Dendritic cell treated with granulocyte-macrophage colony-stimulating factor and Interleukin-4, amounts not matched to agents 40 ng/mL and 50 ng/mL, for 4 days (primary cell): ENCODE data around the gene CABP2.

Source experiments
- H3K27ac Mint-ChIP-seq: one replicate; pipeline ENCODE4 v1.8.0; 2022; ENCODE audit warnings: mild to moderate bottlenecking, mixed read lengths
- H3K27me3 Mint-ChIP-seq: one replicate; pipeline ENCODE4 v1.8.0; 2022; ENCODE audit warnings: mild to moderate bottlenecking, mixed read lengths
- H3K36me3 Mint-ChIP-seq: one replicate; pipeline ENCODE4 v1.8.0; 2022; ENCODE audit warnings: low read depth, mixed read lengths
- H3K4me1 Mint-ChIP-seq: one replicate; pipeline ENCODE4 v1.8.0; 2022; ENCODE audit warnings: low read depth, mixed read lengths
- H3K4me3 Mint-ChIP-seq: one replicate; pipeline ENCODE4 v1.8.0; 2022; ENCODE audit warnings: mild to moderate bottlenecking, moderate library complexity, mixed read lengths
- H3K9me3 Mint-ChIP-seq: one replicate; pipeline ENCODE4 v1.8.0; 2022; ENCODE audit warnings: mixed read lengths
- intact Hi-C: fragments of 100-400 bp; cut with micrococcal nuclease; formaldehyde crosslinking; loops from one replicate; pipeline ENCODE4 v1.15.0; 2022

The CABP2 gene

GRCh38 chr11:67507864-67508485 lies 15.3 kb downstream of the CABP2 start, which contains the start of gene CDK2AP2:
CDK2AP2 (minus strand) TSS chr11:67508162; CDS start chr11:67508082, 80 bp downstream.
- Mint-ChIP-seq H3K9me3 (no peaks in the 10 kb centered on the region), H3K27ac (peak within 1 kb of the TSS; percentile 98), H3K36me3 (peaks cover 44% of the 10 kb centered on the region), H3K4me1 (peaks cover 50% of the 10 kb centered on the region), H3K27me3 (peaks cover 24% of the 10 kb centered on the region), H3K4me3 (peak within 1 kb of the TSS; percentile 97)
- intact Hi-C loops = loop anchor here (1.0 to 10.0 kb wide), 5 partner anchors 41 to 223 kb away; partner anchors contain the start of genes ANKRD13D, POLD4, PPP1CA and PTPRCAP

DNA sequence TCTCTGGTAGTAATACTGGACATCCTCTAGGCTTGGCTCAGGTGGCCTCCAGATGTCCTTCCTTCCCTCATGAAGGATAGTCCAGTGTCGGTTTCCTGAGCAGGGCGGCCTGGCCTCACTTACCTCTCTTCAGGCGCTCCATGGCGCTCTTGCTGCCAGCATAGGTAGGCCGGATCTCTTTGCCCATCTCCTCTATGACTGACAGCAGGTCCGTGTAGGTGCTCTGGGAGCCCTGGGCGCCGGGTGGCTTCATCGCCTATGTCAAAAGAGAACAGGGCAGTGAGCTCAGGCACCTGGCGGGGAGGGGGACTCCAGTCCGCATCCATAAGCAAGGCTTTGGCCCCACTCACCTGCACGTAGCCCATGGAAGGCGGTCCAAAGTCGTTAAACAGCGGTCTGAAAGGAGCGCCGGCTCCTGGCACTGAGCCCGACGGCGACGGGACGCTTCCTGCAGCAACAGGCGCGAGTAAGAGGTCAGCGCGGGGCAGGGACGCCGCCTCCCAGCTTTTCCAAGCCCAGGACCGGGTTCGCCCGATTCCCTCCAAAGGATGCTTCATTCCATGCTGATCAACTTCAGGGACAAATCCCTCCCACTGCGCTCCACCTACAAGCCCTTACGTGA lies 15.9 kb downstream of the CABP2 start:
- peak overlapping the region; percentile 97 for H3K4me3 Mint-ChIP-seq
- intact Hi-C loops = loop anchor here (5.0 to 10.0 kb wide), 3 partner anchors 40 to 223 kb away; partner anchors contain the start of genes ANKRD13D, PTPRCAP and TMEM134
- peaks cover 17% of the 10 kb centered on the region for H3K27me3 Mint-ChIP-seq
- peak overlapping the region; percentile 98 for H3K27ac Mint-ChIP-seq
- no peaks in the 10 kb centered on the region for H3K9me3 Mint-ChIP-seq
- peaks cover 56% of the 10 kb centered on the region for H3K4me1 Mint-ChIP-seq
- H3K36me3 Mint-ChIP-seq = peaks cover 50% of the 10 kb centered on the region

DNA sequence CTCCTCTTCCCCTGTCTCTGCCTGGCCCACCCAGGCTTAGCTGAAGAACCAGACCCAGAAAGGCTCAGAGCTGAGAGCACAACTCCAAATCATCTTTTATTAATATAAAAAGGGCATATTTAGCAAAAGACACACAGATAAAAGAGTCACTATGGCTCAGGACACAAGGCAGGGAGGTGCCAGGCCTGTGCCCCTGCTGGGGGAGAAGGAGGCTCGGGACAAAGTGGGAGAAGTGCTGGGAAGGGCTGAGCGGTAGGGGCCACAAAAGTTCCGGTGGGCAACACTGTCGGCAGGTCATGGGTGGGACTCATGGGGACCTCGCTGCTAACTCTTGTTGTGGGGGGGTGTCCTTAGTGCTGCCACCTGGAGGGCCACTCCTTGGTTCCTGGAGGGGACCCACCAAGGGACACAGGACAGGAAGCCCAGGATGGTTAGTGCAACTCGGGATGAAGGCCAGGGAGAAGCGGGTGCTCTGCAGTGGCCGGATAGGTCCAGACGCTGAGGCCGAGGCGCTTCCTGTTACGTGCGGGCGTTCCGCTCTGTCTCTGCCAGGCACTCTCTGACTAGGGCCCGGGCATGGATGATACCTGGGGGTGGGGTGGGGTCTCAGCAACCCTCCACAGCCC lies 16.7 kb downstream of the CABP2 start:
- Mint-ChIP-seq H3K9me3 (no peaks in the 10 kb centered on the region), H3K27ac (peak overlapping the region; percentile 98), H3K4me3 (peak overlapping the region; percentile 97), H3K36me3 (peaks cover 59% of the 10 kb centered on the region), H3K4me1 (peaks cover 64% of the 10 kb centered on the region), H3K27me3 (peaks cover 14% of the 10 kb centered on the region)
- intact Hi-C loops = loop anchor here (1.0 to 10.0 kb wide), 4 partner anchors 23 to 222 kb away; partner anchors contain the start of genes AIP, ANKRD13D, PTPRCAP and TMEM134

GRCh38 chr11:67505605-67506396 lies 17.4 kb downstream of the CABP2 start:
- intact Hi-C loops = loop anchor here (1.0 to 10.0 kb wide), 4 partner anchors 22 to 221 kb away; partner anchors contain the start of genes AIP, ANKRD13D, PTPRCAP and TMEM134
- H3K4me1 Mint-ChIP-seq = peaks cover 72% of the 10 kb centered on the region
- H3K36me3 Mint-ChIP-seq = peaks cover 66% of the 10 kb centered on the region
- peak overlapping the region; percentile 98 for H3K27ac Mint-ChIP-seq
- H3K9me3 Mint-ChIP-seq = no peaks in the 10 kb centered on the region
- peak overlapping the region; percentile 97 for H3K4me3 Mint-ChIP-seq
- peaks cover 7% of the 10 kb centered on the region for H3K27me3 Mint-ChIP-seq

DNA sequence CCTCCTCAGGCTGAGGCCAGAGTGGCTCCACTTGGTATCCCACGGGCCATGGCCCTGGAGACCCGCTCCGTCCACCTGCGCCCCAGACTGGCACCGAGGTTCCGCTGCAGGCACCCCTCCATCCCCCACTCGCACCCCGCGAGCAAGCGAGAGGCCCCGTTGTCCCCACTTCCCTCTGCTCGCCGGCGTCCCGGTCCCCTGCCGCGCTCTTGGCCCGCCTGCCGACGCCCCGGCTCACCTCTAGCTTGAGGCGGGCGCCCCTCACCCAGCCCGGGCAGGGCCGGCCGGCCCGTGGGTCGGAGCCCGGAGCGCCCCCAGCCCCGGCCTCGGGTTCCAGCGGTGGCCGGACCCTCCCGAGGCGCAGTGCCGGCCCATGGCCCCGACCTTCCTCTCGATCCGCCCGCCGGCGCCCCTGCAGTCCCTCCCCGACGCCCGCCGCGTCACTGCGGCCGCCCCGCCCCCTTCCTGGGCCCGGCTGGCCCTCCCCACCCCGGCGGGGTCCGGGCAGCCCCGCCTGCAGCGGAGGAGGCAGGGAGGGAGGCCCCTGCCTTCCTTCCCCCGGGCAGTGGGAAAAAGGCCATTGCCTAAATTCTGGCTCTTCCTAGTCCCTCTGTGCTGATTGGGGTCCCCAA lies 18.2 kb downstream of the CABP2 start, which contains the start of gene PITPNM1:
Gene PITPNM1, minus strand, starts transcription at position 414 of the 632 bp plus-strand sequence. CDS start 1,183 bp downstream, outside the sequence.
- intact Hi-C loops = loop anchor here (5.0 to 10.0 kb wide), 3 partner anchors 38 to 220 kb away; partner anchors contain the start of genes ANKRD13D, PTPRCAP and TMEM134
- H3K4me3 Mint-ChIP-seq = peak within 1 kb of the TSS; percentile 97
- no peaks in the 10 kb centered on the region for H3K9me3 Mint-ChIP-seq
- H3K4me1 Mint-ChIP-seq = peaks cover 78% of the 10 kb centered on the region
- peak within 1 kb of the TSS; percentile 98 for H3K27ac Mint-ChIP-seq
- peaks cover 4% of the 10 kb centered on the region for H3K27me3 Mint-ChIP-seq
- H3K36me3 Mint-ChIP-seq = peaks cover 73% of the 10 kb centered on the region

- Mint-ChIP-seq H3K4me3 (peak overlapping the region; percentile 97), H3K27me3 (no peaks in the 10 kb centered on the region), H3K9me3 (no peaks in the 10 kb centered on the region), H3K27ac (peak overlapping the region; percentile 98), H3K4me1 (peaks cover 77% of the 10 kb centered on the region), H3K36me3 (peaks cover 81% of the 10 kb centered on the region)
- intact Hi-C loops = loop anchor here (10.0 kb wide), 1 partner anchor 219 kb away; the partner anchor contains the start of gene ANKRD13D
Observed at GRCh38 chr11:67504005-67504949, 19.0 kb downstream of the CABP2 start.

DNA sequence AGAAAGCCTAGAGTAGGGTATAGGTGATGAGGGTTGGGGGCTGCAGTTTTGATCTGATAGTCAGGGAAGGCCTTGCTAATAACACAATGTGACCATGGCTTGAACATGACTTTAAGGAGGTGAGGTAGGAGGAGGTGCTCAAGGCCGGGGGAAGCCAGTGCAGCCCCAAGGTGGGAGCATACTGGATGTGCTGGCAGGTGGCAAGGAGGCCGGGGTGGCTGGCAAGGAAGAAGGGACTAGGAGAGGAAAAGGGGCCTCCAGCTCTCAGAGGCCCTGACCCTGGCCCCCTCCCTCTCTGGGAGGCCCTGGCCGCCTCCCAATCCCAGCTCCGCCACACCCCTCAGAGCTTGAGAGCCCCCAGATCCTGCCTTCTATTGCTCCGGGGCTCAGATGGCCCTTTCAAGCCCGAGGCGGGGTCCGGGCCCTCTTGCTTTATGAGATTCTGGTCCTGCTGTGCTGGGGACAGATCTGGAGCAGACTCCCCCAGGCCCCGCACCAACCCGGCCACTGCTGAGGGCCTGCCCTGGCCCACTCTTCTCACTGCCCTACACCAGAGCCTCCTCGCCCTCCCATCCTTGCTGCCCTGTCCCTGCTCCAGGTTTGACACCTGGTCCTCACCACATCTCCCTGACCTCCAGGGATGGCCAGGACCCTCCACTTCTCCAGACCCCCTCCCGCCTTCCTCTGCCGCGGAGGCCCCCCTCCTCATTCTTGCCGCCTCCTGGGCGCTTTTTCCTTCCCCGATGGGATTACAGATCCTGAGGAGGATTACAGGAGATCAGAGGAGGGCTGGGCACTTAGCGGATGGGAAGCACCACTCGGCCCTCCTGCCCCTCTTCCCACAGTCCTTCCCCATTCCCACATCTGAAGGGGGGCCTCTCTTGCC lies 19.9 kb downstream of the CABP2 start:
- peak overlapping the region; percentile 66 for H3K4me3 Mint-ChIP-seq
- peaks cover 69% of the 10 kb centered on the region for H3K4me1 Mint-ChIP-seq
- H3K9me3 Mint-ChIP-seq = no peaks in the 10 kb centered on the region
- intact Hi-C loops = loop anchor here (10.0 kb wide), 1 partner anchor 219 kb away; the partner anchor contains the start of gene ANKRD13D
- H3K27me3 Mint-ChIP-seq = no peaks in the 10 kb centered on the region
- peak overlapping the region; percentile 39 for H3K27ac Mint-ChIP-seq
- H3K36me3 Mint-ChIP-seq = peaks cover 90% of the 10 kb centered on the region

DNA sequence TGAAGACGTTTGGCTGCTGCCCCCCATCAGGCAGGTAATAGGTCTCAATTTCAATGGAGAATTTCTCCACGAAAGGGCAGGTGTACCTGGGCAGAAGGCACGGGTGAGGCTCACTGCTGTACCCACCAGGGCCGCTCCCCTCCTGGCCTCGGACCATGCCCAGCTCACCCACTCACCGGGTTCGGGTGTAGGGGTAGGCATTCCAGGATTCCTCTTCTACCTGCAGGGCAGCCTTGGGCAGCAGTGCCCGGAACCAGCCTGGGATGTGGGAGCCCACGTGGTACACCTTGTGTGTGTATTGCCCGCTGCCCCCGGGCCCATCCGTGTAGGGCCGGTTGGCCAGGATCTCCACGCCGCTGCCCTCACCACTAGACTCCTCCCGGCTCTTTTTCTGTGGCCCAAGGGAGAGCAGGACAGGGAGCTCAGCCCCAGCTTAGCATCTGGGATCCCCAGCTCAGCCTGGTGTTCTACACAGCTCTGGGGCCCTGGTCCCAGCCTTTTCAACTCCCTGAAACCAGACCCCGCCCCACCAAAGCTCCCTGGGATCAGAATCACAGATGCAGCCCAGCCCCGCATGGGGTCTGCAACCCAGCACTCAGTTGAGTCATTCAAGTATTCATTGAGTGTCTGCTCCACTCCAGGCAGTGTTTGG lies 20.8 kb downstream of the CABP2 start:
- Mint-ChIP-seq H3K4me1 (peaks cover 70% of the 10 kb centered on the region), H3K4me3 (no peak overlapping the region), H3K36me3 (peaks cover 94% of the 10 kb centered on the region), H3K9me3 (no peaks in the 10 kb centered on the region), H3K27me3 (no peaks in the 10 kb centered on the region), H3K27ac (no peak overlapping the region)
- intact Hi-C loops = loop anchor here (10.0 kb wide), 1 partner anchor 218 kb away; the partner anchor contains the start of gene ANKRD13D

GRCh38 chr11:67501854-67502253 lies 21.4 kb downstream of the CABP2 start:
- peaks cover 94% of the 10 kb centered on the region for H3K36me3 Mint-ChIP-seq
- H3K27ac Mint-ChIP-seq = no peak overlapping the region

GRCh38 chr11:67500831-67501715 lies 22.2 kb downstream of the CABP2 start:
- Mint-ChIP-seq H3K9me3 (no peaks in the 10 kb centered on the region), H3K4me3 (no peak overlapping the region), H3K4me1 (peaks cover 64% of the 10 kb centered on the region), H3K27ac (no peak overlapping the region), H3K36me3 (peaks cover 94% of the 10 kb centered on the region), H3K27me3 (no peaks in the 10 kb centered on the region)
- intact Hi-C loops = loop anchor here (10.0 kb wide), 1 partner anchor 216 kb away; the partner anchor contains the start of gene ANKRD13D

More at GRCh38 chr11:67501854-67502253, 21.4 kb downstream of the CABP2 start:
- no peaks in the 10 kb centered on the region for H3K9me3 Mint-ChIP-seq
- H3K27me3 Mint-ChIP-seq = no peaks in the 10 kb centered on the region
- intact Hi-C loops = loop anchor here (10.0 kb wide), 1 partner anchor 217 kb away; the partner anchor contains the start of gene ANKRD13D
- no peak overlapping the region for H3K4me3 Mint-ChIP-seq
- H3K4me1 Mint-ChIP-seq = peaks cover 70% of the 10 kb centered on the region
